Measurements from ENCODE around the gene LIPA.
A peak's percentile ranks its signal among the peaks of the same experiment; 100 is the strongest.
"Not testable (repeated sequence)": the region's sequence is repeated elsewhere in the genome, so short reads cannot be mapped to it uniquely, and the experiment has no call there.

Gene LIPA

GRCh38 chr10:89270153-89270483 lies 18.5 kb upstream of the LIPA start:
- DNase-seq (ENCODE audit: low read depth, low spot score) = no peak

DNA sequence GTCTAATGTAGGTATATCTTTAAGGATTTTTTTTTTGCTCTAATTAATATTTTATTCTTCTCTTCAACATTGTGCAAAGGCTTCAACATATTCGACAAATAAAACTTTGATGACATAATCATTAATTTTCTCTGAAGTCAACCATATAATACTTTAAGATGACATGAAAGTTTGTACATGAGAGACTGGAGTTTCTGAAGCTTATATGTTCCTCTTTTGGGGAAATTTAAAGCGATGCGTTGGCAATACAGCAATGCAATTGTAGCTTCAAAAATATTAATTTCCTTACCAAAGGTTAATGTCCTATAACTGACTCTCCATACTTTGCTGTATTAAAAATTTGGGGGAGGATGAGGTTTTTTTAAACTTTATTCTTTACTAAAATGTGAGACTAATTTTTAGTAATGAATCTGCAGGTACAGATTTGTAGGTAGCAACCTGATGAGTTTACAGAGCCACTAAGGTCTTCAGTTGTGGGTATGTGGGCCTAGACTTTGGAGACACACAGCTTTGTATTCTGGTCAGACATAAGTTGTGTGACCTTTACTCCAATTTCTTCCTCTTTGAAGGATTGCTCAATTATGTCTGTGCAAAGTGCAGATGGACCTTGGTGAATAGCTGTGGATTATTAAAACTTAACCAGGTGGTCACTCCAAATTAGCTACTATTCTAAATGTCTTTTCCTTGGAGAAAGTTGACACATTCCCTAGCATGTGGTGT lies 18.0 kb upstream of the LIPA start:
- no peak for DNase-seq (ENCODE audit: low read depth, low spot score)

- DNase-seq (ENCODE audit: low read depth, low spot score) = no peak
Observed at GRCh38 chr10:89266721-89267453, 15.3 kb upstream of the LIPA start.

DNA sequence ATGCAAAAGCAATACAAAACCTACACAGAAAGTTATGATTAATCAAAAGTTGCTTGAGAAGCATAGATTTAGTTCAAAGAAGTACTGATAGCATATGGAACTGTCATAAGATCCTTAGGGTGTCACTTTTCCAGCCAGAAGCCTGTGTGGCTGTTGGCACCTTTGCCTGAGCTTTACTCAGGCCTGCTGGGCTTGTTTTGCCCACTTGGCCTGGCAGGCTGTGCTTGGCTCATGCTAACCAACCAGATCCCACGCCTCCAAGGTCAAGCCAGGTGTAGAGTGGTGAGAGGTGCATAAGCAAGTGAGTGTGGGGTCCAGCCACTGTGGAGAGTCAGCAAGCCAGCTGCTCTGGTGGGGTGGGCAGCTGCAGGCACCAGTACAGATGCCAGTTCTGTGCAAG lies 12.0 kb upstream of the LIPA start:
- no peak for DNase-seq (ENCODE audit: low read depth, low spot score)

DNA sequence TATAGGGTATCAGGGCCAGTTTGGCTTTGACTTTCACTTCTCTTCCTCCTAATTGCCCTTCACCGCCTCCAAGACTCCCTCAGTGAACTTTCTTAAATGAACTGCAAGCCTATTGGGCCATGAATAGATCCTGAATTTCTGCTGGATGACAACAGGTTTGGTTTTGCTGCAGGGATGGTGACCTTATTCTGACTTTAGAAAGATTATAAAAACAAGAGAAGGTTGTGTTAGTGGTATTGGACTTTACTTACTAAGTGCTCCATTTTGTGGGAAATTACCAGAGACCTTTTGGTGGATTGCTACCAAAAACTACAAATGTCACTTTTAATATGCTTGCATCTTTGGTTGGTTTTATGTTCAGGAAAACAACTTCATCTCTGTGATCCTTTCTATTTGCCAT lies 11.5 kb upstream of the LIPA start:
- no peak for DNase-seq (ENCODE audit: low read depth, low spot score)

DNA sequence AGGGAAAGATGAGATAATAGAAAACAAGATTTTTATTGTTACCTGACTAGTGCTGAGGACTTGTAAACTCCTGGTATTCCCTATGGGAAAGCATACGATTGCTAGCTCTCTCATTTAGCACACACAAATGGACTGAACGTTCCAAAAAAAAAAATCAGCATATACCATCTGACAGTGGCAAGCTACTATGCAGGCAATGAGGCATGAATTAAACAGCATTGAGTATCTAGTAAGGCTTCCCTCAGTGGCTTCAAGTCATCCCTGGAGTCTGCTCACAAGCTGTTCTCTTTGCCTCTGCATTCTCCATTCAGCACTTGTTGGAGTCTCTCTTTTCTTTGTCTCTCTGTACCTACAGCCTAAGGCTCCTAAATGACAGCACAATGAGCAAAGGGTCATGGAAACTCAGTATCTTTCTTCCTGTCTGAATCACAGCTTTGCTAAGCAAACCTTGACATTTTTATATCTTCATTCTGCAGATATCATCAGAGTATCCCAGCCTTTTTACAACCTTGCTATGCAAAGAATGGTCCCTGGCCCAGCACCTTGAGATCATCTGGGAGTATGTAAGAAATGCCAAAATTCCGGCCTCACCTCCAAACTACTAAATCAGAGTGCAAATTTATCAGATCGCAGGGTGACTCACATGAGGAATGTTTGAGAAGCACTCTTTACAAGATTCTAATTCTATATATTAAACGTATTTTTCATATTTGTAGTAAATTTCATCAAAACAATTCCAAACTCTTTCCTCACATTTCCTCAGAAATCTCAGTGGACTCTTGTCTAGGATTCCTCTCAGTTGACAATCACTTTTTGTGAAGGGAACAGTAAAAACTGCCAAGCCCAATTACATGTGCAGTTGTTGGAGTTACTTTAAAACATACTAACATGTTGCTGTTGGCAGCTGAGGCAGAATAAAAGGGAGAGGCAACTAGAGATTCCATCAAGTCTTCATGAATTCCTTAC lies 10.8 kb upstream of the LIPA start:
- peak; percentile 23 for DNase-seq (ENCODE audit: low read depth, low spot score)

GRCh38 chr10:89258881-89259280 lies 7.3 kb upstream of the LIPA start:
- DNase-seq (ENCODE audit: low read depth, low spot score) = no peak

GRCh38 chr10:89257581-89257980 lies 6.0 kb upstream of the LIPA start:
- DNase-seq (ENCODE audit: low read depth, low spot score) = no peak

DNA sequence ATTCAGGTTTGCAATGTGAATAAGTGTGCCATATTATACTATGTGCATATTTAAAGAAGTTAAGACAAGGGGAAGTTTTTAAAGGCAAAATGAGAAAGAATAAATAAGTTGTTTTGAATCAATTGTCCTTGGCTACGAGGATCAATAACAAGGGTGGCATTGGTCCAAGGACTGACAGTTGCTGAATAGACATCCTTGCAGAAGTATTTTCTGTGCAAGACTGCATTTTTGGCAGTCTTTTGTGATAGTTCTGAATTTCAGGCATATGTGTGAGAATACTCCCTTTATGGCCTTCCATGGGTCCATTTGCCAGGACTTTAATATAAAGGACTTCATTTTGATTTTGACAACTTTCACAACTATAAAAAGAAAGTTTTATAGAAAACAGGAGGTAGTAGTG lies 5.4 kb upstream of the LIPA start:
- no peak for DNase-seq (ENCODE audit: low read depth, low spot score)

DNA sequence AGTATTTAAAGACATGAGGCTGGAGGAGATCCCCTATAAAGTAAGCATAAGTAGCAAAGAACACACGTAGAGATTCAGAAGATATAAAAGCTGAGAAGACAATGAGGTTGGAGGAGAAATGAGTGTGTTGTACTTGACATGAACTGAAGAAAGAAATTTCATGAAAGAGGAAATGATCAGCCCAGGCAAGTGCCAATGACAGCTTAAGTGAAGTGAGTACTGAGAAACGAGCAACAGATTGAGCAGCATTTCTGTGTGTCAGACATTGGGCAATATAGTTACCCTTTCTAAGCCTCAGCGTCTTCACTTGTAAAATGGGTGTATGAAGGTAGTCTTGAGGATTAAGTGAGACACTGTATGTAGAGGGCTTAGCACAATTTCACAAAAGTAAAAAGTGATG lies 4.8 kb upstream of the LIPA start:
- no peak for DNase-seq (ENCODE audit: low read depth, low spot score)

DNA sequence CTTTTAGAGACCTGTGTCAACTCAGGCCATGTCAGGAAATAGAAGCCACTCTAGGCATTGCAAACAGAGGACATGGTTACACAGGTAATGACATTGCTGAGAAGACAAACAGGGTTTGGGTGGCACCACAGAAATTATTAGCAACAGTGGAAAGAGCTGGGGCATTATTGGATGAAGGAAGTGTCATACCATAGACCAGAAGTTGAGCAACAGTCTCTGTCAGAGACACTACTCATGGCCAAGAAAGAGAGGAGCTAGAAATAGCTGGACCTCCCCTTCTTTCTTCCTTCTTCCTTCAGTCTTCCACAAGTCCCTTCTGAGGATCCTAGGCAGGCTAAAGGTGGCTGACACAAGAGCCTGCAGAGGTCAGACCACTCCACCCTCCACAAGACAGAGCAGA lies 4.2 kb upstream of the LIPA start:
- DNase-seq (ENCODE audit: low read depth, low spot score) = no peak

DNA sequence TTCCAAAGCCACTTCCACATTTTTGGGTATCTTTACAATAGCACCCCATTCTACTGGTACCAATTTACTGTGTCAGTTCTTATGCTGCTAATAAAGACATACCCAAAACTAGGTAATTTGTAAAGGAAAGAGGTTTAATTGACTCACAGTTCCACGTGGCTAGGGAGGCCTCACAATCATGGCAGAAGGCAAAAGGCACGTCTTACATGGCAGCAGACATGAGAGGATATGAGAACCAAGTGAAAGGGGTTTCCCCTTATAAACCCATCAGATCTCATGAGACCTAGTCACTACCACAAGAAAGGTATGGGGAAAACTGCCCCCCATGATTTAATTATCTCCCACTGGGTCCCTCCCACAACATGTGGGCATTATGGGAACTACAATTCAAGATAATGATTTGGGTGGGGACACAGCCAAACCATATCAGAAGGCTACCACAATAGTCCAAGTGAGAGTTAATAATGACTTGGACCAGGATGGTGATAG lies 3.6 kb upstream of the LIPA start:
- DNase-seq (ENCODE audit: low read depth, low spot score) = not testable (repeated sequence)

- DNase-seq (ENCODE audit: low read depth, low spot score) = no peak
Observed at GRCh38 chr10:89252225-89252585, 630 bp upstream of the LIPA start.

GRCh38 chr10:89250865-89251408 lies 638 bp downstream of the LIPA start:
- DNase-seq (ENCODE audit: low read depth, low spot score) = no peak

- no peak for DNase-seq (ENCODE audit: low read depth, low spot score)
Observed at GRCh38 chr10:89248990-89249389, 2.6 kb downstream of the LIPA start.

- not testable (repeated sequence) for DNase-seq (ENCODE audit: low read depth, low spot score)
Observed at GRCh38 chr10:89247623-89248022, 4.0 kb downstream of the LIPA start.

GRCh38 chr10:89245802-89246201 lies 5.8 kb downstream of the LIPA start:
- no peak for DNase-seq (ENCODE audit: low read depth, low spot score)

- DNase-seq (ENCODE audit: low read depth, low spot score) = no peak
Observed at GRCh38 chr10:89242840-89243568, 8.6 kb downstream of the LIPA start.

DNA sequence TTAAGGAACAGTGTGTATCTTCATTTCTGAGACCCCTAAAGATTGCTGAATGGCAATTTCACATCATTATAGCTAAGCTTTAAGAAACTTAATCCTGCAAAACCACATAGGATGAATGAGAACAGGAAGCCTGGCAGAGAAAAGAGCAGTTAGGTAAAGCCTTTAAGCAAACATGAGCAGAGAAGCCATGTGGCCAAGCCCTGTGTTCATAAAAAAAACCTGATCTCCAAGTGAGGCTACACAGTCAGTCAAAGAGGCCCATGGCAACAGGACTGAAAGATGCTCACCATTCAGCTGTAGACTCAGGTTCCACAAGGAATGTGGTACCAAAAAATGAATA lies 9.3 kb downstream of the LIPA start:
- DNase-seq (ENCODE audit: low read depth, low spot score) = no peak

GRCh38 chr10:89241486-89242344 lies 9.9 kb downstream of the LIPA start:
- no peak for DNase-seq (ENCODE audit: low read depth, low spot score)

Measured in astrocyte of the hippocampus (primary cell).